Stimulated activated CD4-positive, alpha-beta T cell treated with anti-CD3 and anti-CD28 coated beads, Interleukin-2, amount 100 ng/mL, for 24 hours (primary cell): Measurements from ENCODE around the gene SKAP1.
"Not testable (repeated sequence)": the region's sequence is repeated elsewhere in the genome, so short reads cannot be mapped to it uniquely, and the experiment has no call there.

ENCODE experiments used
- DNase-seq, 2 donors: peaks; one replicate each; pipeline ENCODE4 v3.0.0-alpha.2; 2020

Gene SKAP1

GRCh38 chr17:48412841-48413240, 17.2 kb downstream of the SKAP1 start:
- DNase-seq, result no peak

- not testable (repeated sequence) for DNase-seq
These were observed 19.2 kb downstream of the SKAP1 start for GRCh38 chr17:48410821-48411220.

DNA sequence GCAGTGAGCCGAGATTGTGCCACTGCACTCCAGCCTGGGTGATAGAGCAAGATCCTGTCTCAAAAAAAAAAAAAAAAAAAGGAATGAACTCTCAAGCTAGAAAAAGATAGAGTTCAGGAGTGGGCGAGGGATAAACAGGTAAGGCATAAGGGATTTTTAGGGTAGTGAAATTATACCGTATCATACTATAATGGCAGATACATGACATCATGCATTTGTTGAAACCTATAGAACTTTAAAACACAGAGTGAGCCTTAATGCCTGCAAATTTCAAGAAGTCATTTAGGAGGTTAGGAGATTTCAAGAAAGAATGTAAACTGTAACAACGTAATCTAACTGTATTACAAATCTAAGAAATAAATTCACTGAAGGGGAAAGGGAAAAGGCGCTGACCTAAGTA, 20.4 kb downstream of the SKAP1 start:
- DNase-seq, result no peak

DNA sequence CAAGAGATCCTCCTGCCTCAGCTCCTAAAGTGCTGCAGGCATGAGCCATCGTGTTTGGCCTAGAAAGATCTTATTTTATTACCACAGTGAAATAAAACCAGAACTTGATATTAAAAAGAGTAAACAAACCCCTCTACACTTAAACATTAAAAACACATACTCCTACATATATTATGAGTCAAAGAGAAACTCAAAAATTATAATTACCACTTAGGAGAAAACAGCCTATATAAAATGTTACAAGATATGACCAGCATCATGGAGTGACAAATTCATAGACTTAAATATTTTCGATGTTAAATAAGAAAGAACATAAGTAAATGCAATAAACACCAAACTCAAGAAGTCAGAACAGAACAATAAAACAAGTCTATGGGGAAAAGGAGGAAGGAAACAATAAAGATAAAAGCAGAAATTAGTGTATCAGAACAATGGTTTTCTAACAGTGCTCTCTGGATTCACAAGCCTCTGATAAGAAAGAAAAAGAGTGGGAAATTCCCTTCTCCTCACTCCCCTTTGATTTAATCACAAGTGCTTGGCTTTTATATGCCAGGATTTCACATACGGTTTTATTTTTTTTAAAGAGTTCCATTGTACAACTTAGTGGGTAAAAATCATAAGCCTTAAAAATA, 23.0 kb downstream of the SKAP1 start:
- DNase-seq, result no peak

DNA sequence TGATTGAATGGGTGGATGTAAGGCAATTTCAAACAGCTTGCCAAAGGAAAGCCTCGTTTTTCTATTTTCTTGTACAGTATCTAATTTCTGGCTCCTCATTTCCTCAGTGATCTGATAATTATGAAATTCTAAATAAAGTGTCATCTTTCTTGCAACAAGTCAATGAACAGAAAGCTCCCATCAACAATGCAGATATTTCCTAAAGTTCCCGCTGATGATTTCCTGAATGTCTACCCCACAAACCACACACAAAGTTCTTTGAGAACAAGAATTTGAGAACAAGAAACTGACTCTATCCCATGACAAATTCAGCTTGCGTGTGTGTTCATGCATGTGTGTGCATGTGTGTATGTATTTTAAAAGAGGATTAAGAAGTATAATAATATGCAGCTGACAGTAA, 35.2 kb downstream of the SKAP1 start:
- no peak for DNase-seq

DNA sequence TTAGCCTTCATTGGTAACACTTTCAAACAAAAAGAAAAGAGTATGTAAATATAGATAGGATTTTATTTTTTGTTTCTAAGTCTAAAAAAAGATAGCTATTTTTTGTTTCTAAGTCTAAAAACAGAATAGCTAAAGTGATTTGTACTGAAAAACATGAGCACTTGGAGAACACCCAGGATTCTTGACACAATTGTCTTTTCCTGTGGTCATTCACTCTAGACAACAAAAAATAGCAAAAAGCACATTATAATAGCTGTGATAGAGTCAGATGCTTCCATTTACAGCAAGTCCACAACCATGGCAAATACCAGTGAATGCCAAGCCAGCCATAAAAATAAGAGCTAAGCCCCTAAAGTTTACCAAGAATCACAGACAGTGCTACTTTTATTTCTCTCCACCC, 36.7 kb downstream of the SKAP1 start:
- no peak for DNase-seq

GRCh38 chr17:48392857-48393256, 37.2 kb downstream of the SKAP1 start:
- DNase-seq, result no peak

- no peak for DNase-seq
These were observed 38.6 kb downstream of the SKAP1 start for GRCh38 chr17:48391444-48391843.

DNA sequence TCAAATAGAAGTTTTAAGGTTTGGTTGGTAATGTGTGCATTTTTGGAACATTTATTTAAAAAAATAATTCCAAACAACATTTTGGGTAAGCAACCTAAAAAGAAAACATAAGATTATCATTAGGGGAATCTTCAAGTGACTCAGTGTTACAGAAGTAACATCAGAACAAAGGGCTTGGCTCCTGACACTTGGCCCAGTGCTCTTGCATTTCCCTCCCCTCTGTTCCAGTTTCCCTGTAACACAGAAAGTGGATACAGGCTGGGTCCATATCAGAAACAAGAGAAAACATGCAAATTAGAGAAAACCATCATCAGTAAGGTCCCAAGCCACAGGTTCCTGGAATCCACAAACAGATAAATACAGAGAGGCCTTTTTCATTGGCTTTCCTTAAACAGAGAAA, 40.1 kb downstream of the SKAP1 start:
- DNase-seq, result no peak

DNA sequence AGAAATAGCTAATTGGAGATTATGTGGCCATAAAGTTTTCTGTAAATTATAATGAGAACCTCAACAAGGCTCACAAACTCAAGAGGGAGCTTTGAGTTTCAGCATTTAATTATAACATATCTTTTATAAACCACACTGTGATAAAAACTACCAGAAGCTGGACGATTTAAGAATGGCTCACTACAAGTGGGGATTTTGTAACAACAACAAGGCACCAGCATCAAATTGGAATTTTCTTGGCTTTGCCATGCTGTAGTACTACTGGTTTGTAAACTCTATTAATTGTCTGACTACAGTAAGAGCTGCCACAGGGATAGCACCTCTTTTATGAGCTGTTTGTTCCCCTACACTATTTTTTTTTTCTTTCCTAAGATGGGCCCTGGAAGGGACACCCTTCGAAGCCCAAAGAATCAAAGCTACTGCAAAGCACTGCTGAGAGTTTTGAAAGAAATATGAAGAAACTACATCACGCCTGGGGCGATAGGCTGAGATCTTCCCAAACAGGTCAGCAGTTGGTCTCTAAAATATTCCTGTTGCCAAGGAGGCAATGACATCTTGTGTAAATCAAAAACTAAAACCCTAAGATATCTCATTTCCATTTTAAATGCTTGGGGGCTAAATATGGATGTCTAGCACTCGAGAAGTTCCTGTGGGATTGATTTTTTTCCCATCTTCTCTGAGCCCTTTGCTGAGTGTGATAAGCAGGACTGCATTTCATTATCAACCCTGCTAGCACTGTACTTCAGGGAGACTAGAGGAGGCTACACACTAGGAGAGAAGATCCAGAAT, 40.9 kb downstream of the SKAP1 start:
- no peak for DNase-seq

DNA sequence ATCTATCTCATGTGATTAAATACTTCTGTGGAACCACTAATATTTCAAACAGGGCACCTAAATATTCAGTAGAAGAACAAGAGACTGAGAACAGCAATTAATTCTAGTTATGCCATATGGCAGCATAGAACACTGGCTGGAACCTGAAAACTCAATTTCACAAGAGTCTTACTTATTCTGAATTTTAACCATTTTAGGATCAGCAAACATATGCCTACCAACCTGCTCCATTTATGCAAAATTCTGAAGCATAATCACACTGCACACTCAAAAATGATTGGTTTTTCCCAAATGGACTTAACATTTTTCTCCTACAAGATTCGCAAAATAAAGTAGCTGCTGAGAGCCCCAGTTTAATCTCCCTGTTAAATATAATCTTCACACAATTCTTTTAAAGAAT, 43.2 kb downstream of the SKAP1 start:
- no peak for DNase-seq

- DNase-seq, result no peak
These were observed 44.7 kb downstream of the SKAP1 start for GRCh38 chr17:48385319-48385718.

- no peak for DNase-seq
These were observed 45.9 kb downstream of the SKAP1 start for GRCh38 chr17:48384164-48384563.

DNA sequence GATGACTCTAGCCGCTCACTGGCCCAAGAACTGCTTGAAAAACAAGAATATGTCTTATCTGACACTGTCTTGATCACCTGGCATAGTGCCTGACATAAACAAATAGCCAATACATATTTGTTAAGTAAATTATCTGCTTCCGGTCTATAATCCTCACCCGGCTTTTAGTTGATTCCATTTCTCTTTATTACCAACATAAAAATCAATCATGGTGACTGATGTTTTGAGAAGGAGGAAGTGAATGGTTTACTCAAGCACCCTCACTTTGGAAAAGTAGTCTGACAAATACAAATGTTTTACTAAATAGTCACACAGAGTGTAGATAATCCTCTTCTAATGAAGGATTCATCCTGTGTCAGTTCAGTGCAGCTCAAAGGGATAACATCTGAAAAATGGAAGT, 47.0 kb downstream of the SKAP1 start:
- no peak for DNase-seq

- no peak for DNase-seq
These were observed 51.2 kb downstream of the SKAP1 start for GRCh38 chr17:48378708-48379392.

DNA sequence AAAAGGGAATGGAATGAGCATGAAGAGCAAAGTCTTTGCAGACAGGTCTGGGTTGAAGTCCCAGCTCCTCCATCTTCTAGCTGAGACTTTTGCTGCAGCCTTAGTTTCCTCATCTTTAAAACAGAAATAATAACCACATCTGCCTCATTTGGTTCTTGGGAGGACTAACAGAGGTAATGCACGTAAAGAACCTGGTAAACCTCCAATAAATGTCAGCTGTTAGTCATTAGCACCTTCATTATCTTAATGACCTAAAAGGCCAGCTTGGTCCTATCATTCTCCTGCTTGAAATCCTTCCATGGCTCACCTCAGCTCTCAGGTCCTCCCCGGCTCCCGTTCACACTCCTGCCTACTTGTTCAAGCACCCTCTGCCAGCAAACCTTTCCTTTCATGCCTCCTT, 51.8 kb downstream of the SKAP1 start:
- DNase-seq, result no peak

DNA sequence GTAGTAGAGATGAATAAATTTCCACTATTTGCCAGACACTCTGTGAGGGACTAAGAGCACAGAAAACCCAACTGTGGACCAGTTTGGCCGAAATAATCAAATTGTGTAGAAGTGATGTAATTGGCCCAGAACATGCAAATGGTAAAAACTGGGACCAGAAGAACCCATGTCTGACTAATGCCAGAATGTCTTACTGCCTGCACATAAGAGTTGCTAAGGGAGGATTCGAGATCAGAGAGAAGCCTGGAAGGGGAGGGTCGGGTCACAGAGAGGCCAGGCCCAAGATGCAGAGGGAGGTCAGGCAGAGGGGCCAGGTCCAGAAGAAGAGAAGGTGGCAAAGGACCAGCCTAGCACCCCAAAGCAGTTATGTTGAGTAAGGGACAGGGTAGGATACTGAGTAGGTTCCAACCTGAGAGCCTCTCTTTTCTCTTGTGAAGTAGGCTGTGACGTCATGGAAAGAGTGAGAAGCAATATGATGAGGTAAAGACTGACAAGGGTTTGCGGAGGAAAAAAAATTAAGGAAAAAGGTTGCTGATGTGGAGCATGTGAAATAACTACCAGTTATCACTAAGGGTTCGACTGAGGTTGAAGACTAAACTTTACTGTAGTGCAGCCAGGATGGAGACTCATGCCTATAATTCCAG, 53.2 kb downstream of the SKAP1 start:
- no peak for DNase-seq

- no peak for DNase-seq
These were observed 54.7 kb downstream of the SKAP1 start for GRCh38 chr17:48375356-48375755.

- DNase-seq, result peak; percentile 23 to 25
These were observed 55.3 kb downstream of the SKAP1 start for GRCh38 chr17:48374650-48375230.

GRCh38 chr17:48373883-48374282, 56.1 kb downstream of the SKAP1 start:
- no peak for DNase-seq

DNA sequence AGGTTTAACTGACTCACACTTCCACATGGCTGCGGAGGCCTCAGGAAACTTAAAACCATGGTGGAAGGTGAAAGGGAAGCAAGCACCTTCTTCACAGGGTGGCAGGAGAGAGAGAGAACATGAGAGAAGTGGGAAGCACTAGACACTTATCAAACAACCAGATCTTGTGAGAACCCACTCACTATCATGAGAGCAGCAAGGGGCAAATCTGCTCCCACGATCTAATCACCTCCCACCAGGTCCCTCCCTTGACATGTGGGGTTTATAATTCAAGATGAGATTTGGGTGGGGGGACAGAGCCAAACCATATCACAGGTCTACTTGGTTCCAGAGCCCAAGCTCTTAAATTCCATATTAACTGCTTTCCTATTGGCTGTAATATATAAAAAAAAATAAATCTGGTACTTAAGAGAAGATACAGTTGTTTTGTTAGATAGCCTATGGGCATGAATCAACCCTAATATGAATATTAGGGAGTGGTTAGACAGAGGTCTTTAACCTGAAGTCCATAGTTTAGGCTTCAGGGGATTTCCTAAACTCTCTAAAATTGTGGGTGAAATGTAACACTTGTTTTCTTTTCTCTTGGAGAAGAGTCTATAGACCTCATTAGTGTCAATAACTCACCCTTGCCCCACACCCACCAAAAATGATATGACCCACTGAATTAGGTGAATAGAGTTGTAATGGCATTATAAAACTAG, 56.7 kb downstream of the SKAP1 start:
- DNase-seq, result no peak

DNA sequence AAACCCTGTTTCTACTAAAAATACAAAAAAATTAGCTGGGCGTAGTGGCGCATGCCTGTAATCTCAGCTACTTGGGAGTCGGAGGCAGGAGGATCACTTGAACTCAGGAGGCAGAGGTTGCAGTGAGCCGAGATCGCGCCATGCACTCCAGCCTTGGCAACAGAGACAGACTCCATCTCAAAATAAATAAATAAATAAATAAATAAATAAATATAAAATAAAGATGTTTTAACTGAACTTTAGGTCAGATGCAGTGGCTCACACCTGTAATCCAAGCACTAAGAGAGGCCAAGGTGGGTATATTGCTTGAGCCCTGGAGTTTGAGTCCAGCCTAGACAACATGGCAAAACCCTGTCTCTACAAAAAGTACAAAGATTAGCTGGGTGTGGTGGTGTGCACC, 61.0 kb downstream of the SKAP1 start:
- not testable (repeated sequence) for DNase-seq
